Panc1 (cell line): ENCODE data around the gene WDR90. TPM values are rescaled to one million over a fixed set of nuclear protein-coding genes. Genes with fewer than 3 reads are reported as not detected.

Experiments used
- ATAC-seq: fragments of 200-7000 bp; cut with Tn5 transposase; 2 replicates; pipeline ENCODE4 v1.9.1; 2020; ENCODE audit warnings: mild to moderate bottlenecking, moderate library complexity
- BruUV-seq: library from RNA; stranded (reverse); fragments of 400-500 nt; replicated peaks from 2 replicates; lab custom pipeline; 2021; lab: Mats Ljungman, UMichigan
- CTCF ChIA-PET: fragments of 300-600 bp; sonication (Branson Sonifier 250); formaldehyde crosslinking; loops from one replicate; lab custom pipeline; 2022; ENCODE audit warnings: antibody characterized with exemption; lab: Charles Lee
- POLR2A ChIA-PET: fragments of 300-600 bp; sonication (Branson Sonifier 250); formaldehyde crosslinking; loops from one replicate; lab custom pipeline; 2022; ENCODE audit warnings: antibody characterized with exemption; lab: Charles Lee
- DNase-seq: peaks from one replicate; pipeline ENCODE4 v3.0.0-alpha.2; 2010; ENCODE audit warnings: low read depth, low spot score
- H3K27ac ChIP-seq: 2 replicates; pipeline ENCODE4 v1.5.1; 2011; ENCODE audit warnings: mild to moderate bottlenecking, low read length, inconsistent platforms
- H3K27me3 ChIP-seq: fragments of 200-500 bp; sonication (Bioruptor generic); 2 replicates; pipeline ENCODE4 v1.6.0; 2014; ENCODE audit warnings: low read length, inconsistent platforms; ENCODE audit not compliant: control insufficient read depth, insufficient read depth
- H3K36me3 ChIP-seq: fragments of 200-500 bp; sonication (Bioruptor generic); 2 replicates; pipeline ENCODE4 v1.5.1; 2014; ENCODE audit warnings: inconsistent platforms, mild to moderate bottlenecking, low read length, moderate library complexity; ENCODE audit not compliant: control insufficient read depth, insufficient read depth
- H3K4me1 ChIP-seq: 2 replicates; pipeline ENCODE4 v1.5.1; 2011; ENCODE audit warnings: inconsistent platforms, mild to moderate bottlenecking, low read length, moderate library complexity; ENCODE audit not compliant: control insufficient read depth, insufficient read depth
- H3K4me3 ChIP-seq, 2 experiments: 2 replicates each; pipeline ENCODE4 v1.5.1; 2011 to 2012; ENCODE audit warnings: low read depth in 2 of 2, low read length in 2 of 2, mild to moderate bottlenecking in 2 of 2, inconsistent platforms in 1 of 2, moderate library complexity in 1 of 2
- H3K9me3 ChIP-seq: fragments of 200-500 bp; sonication (Bioruptor generic); 2 replicates; pipeline ENCODE4 v1.5.1; 2014; ENCODE audit warnings: low read depth, mild to moderate bottlenecking, inconsistent platforms, low read length, moderate library complexity; ENCODE audit not compliant: control insufficient read depth, insufficient read depth
- POLR2AphosphoS5 ChIP-seq: IDR thresholded peaks from 2 replicates; pipeline ENCODE4 v1.6.1; 2012; ENCODE audit warnings: mild to moderate bottlenecking, low read depth, low read length, moderate library complexity
- REST ChIP-seq, 2 experiments: IDR thresholded peaks; 2 replicates each; pipeline ENCODE4 v1.6.1; 2011 to 2012; ENCODE audit warnings: low read depth in 2 of 2, control low read depth in 1 of 2, low read length in 1 of 2, mild to moderate bottlenecking in 1 of 2, moderate library complexity in 1 of 2; ENCODE audit not compliant: insufficient read depth in 1 of 2
- SIN3A ChIP-seq: IDR thresholded peaks from 2 replicates; pipeline ENCODE4 v1.6.1; 2012; ENCODE audit warnings: low read depth, mild to moderate bottlenecking, low read length, moderate library complexity, borderline replicate concordance; ENCODE audit not compliant: insufficient read depth
- TCF7L2 ChIP-seq: IDR thresholded peaks from 2 replicates; pipeline ENCODE4 v1.6.1; 2011; ENCODE audit warnings: mild to moderate bottlenecking, low read depth, low read length, inconsistent platforms
- in situ Hi-C: cut with HindIII; loops from 2 replicates; pipeline ENCODE4 v1.10.0; 2016; ENCODE audit warnings: low sequenced_read_pairs, low pct_unique_long_range_greater_than_20kb
- intact Hi-C: fragments of 100-400 bp; cut with micrococcal nuclease; formaldehyde crosslinking; loops from one replicate; pipeline ENCODE4 v1.10.0; 2022; ENCODE audit not compliant: unreplicated experiment
- total RNA-seq: library from RNA; stranded (reverse); gene quantifications from one replicate; pipeline ENCODE4 v1.2.1, GENCODE V29; 2021; ENCODE audit not compliant: unreplicated experiment
- TF ChIP-seq, protein P1 (sequence below): fragments of 450-650 bp; IDR thresholded peaks from 2 replicates; pipeline ENCODE4 v1.5.1; 2017; ENCODE audit warnings: mild to moderate bottlenecking

Gene WDR90
- total RNA-seq, 1 experiment from 2014 or later: 58.9 TPM

DNA sequence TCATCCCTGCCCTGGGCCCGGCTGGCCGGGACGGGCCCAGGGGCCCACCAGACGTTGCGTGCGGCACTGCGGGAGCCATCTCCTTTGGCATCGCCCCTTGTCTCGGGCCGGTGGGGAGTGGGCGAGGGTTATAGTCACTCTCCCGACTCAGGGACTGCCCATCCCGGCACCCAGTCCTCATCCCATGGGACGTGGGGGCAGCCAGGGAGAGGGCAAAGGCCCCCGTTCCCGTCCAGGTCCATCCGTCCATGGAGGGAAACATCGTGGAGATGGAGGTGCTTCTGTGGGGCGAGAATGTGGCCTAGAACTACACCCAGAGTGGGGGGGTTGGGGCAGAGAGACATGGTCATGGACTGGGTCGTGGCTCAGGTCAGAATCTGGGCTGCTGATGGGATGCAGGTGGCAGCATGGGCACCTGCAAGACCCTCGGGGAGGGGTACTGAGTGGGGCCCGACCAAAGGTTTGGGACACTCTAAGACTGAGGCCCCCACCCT lies 2.4 kb upstream of the WDR90 start:
- Histone ChIP-seq H3K4me1 (peaks cover 47% of the 10 kb centered on the region), H3K4me3 (no peak overlapping the region), H3K9me3 (no peaks in the 10 kb centered on the region), H3K27me3 (no peaks in the 10 kb centered on the region), H3K36me3 (no peaks in the 10 kb centered on the region), H3K27ac (peak overlapping the region; percentile 49)
- in situ Hi-C loops: no loop called here
- POLR2A ChIA-PET: no interaction called here
- no TSS peak for BruUV-seq
- intact Hi-C loops: no loop called here
- no peak for DNase-seq
- CTCF ChIA-PET: no interaction called here
- ATAC-seq: no peak
- TF ChIP-seq TCF7L2 (no peak), POLR2AphosphoS5 (no peak), REST (IDR thresholded peaks at IDR 0.05; ENCODE audit: insufficient read depth in 1 of 2, low read depth in 2 of 2, low read length in 1 of 2) (no peak), SIN3A (no peak)
- TF ChIP-seq, protein P1, sequence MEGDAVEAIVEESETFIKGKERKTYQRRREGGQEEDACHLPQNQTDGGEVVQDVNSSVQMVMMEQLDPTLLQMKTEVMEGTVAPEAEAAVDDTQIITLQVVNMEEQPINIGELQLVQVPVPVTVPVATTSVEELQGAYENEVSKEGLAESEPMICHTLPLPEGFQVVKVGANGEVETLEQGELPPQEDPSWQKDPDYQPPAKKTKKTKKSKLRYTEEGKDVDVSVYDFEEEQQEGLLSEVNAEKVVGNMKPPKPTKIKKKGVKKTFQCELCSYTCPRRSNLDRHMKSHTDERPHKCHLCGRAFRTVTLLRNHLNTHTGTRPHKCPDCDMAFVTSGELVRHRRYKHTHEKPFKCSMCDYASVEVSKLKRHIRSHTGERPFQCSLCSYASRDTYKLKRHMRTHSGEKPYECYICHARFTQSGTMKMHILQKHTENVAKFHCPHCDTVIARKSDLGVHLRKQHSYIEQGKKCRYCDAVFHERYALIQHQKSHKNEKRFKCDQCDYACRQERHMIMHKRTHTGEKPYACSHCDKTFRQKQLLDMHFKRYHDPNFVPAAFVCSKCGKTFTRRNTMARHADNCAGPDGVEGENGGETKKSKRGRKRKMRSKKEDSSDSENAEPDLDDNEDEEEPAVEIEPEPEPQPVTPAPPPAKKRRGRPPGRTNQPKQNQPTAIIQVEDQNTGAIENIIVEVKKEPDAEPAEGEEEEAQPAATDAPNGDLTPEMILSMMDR: no peak

DNA sequence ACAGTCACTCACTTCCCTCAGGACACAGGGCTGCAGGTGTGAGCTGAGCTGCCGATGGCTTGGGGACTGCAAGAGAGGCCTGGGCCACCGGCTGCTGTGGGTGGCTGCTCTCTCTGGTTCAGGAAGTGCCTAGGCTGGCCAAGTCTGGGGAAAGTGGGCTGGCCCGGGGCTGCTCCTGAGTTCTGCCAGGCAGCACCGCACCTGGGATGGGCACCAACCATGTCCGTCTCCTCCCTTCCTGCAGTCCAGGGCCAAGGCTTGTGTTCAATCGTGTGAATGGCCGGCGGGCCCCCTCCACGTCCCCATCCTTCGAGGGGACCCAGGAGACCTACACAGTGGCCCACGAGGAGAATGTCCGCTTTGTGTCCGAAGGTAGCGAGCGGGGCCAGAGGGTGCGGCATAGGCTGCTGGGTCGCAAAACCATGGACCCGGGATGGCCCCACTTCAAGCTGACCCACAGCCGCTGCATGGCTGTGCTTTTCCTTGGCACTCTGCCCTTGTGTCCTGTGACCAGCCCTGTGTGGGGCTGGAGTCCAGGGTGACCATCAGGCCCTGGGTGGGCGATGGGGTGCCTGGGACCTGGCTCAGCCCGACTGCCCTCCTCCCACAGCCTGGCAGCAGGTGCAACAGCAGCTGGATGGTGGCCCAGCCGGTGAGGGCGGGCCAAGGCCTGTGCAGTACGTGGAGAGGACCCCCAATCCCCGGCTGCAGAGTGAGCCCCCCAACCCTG lies 1.8 kb upstream of the WDR90 start:
- in situ Hi-C loops: no loop called here
- TF ChIP-seq, protein P1: no peak
- TF ChIP-seq POLR2AphosphoS5: no peak
- no peak for TF ChIP-seq SIN3A
- TF ChIP-seq TCF7L2: no peak
- no peak for TF ChIP-seq REST (IDR thresholded peaks at IDR 0.05; ENCODE audit: insufficient read depth in 1 of 2, low read depth in 2 of 2, low read length in 1 of 2)
- Histone ChIP-seq H3K27me3 (no peaks in the 10 kb centered on the region), H3K27ac (peak overlapping the region; percentile 49), H3K4me3 (no peak overlapping the region), H3K4me1 (peaks cover 47% of the 10 kb centered on the region), H3K9me3 (no peaks in the 10 kb centered on the region), H3K36me3 (no peaks in the 10 kb centered on the region)
- BruUV-seq: no TSS peak
- CTCF ChIA-PET: no interaction called here
- intact Hi-C loops: no loop called here
- DNase-seq: no peak
- POLR2A ChIA-PET: no interaction called here
- ATAC-seq: no peak
